ENCODE results near the gene MPPED1.

The MPPED1 gene

GRCh38 chr22:43429426-43429825 is 17.6 kb downstream of the MPPED1 start:
- no peak for DNase-seq (ENCODE audit: low read depth in 2 of 2)

DNA sequence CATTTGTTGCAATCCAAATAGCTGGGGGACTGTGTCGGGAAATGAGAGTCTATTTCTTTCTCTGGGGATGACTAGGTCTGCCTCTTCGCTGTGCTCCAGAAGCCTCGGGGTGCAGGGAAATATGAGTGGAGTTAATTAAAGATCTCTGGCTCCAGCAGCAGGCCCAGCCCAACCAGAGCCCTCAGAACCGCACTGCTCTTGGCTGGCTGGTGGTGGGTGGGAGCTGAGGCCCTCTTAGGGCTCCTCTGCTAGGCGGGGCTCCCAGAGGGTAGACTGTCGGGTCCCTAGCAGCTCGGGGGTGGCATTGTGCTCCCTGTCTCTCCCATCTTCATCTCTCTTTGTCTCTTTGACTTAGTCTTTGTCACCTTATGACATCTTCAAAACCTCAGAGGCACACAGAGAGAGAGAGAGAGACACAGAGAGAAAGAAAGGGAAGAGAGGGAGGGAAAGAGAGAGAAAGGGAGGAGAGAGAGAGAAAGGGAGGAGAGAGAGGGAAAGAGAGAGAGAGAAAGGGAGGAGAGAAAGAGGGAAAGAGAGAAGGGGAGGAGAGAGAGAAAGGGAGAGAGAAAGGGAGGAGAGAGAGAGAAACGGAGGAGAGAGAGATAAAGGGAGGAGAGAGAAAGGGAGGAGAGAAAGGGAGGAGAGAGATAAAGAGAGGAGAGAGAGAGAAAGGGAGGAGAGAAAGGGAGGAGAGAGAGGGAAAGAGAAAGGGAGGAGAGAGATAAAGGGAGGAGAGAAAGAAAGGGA is 20.2 kb downstream of the MPPED1 start:
- DNase-seq (ENCODE audit: low read depth in 2 of 2), result no peak

GRCh38 chr22:43432883-43433415 is 21.1 kb downstream of the MPPED1 start:
- no peak for DNase-seq (ENCODE audit: low read depth in 2 of 2)

GRCh38 chr22:43433451-43434274 is 21.8 kb downstream of the MPPED1 start:
- DNase-seq (ENCODE audit: low read depth in 2 of 2), result no peak

- no peak for DNase-seq (ENCODE audit: low read depth in 2 of 2)
Measured at GRCh38 chr22:43434275-43434927, 22.6 kb downstream of the MPPED1 start.

GRCh38 chr22:43434928-43435311 is 23.1 kb downstream of the MPPED1 start:
- DNase-seq (ENCODE audit: low read depth in 2 of 2), result no peak

GRCh38 chr22:43435851-43436811 is 24.3 kb downstream of the MPPED1 start:
- DNase-seq (ENCODE audit: low read depth in 2 of 2), result no peak

- no peak for DNase-seq (ENCODE audit: low read depth in 2 of 2)
Measured at GRCh38 chr22:43436868-43437267, 25.1 kb downstream of the MPPED1 start.

DNA sequence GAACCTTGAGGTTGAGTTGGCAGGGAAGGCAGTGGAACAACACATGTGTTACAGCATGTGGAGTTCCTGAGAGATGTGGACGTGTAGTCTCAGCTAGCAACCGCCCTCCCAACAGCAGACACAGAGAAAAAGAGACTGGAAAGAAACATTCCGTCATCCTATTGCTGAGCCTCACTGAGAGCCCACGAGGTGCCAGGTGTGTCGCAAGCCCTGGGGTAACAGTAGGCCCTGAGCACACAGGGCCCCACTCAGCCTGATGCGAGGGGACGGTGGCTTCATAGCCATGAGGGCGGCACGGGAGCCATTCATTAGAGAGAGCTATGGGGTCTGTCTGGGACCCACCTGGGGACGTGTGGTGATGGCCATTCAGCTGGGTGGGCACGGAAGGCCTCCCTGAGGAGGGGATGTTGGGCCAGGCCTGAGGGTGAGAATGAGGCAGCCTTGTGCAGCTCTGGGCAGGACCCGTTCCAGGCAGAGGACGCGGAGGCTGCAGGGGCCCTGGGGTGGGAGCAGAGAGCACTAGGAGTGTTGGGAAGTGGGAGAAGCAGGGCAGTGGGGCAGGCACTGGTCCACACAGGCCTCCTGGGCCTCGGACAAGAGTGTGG is 26.2 kb downstream of the MPPED1 start:
- DNase-seq (ENCODE audit: low read depth in 2 of 2), result no peak

- no peak for DNase-seq (ENCODE audit: low read depth in 2 of 2)
Measured at GRCh38 chr22:43438666-43439347, 27.0 kb downstream of the MPPED1 start.

- DNase-seq (ENCODE audit: low read depth in 2 of 2), result no peak
Measured at GRCh38 chr22:43439368-43440103, 27.7 kb downstream of the MPPED1 start.

DNA sequence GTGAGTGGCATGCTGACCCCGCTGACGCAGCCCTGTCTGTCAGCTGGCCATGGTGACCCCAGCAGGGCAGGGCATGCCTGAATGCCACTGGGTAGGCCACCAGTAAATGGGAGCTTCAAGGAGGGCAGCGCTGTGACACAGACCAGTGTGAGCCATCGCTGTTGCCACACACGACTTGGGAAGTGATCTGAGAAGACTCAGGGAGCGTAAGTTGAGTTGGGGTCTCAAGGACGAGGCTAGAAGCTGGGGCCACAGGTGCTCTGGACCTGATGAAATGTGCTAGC is 28.2 kb downstream of the MPPED1 start:
- DNase-seq (ENCODE audit: low read depth in 2 of 2), result no peak

GRCh38 chr22:43440556-43440955 is 28.7 kb downstream of the MPPED1 start:
- DNase-seq (ENCODE audit: low read depth in 2 of 2), result no peak

GRCh38 chr22:43441216-43441615 is 29.4 kb downstream of the MPPED1 start:
- DNase-seq (ENCODE audit: low read depth in 2 of 2), result no peak

DNA sequence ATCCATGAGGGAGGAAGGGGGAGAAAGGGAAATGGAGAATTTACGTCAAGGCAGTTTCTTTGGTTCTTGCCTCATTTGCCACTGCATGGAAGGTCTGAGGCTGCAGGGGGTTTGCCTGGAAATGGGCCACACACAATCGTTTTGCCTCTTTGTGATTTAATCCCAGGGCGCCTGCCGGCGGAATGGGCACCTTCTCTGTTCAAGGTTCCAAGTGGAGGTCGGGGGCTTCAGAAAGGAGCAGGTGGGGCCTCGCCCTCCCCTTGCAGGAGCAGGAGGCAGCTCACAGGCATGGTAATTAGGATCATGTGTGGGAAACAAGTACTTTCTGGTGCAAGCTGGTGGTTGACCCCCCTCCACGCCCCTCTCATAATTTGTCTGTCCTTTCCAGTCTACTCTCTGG is 29.9 kb downstream of the MPPED1 start:
- no peak for DNase-seq (ENCODE audit: low read depth in 2 of 2)

GRCh38 chr22:43442386-43443151 is 30.8 kb downstream of the MPPED1 start:
- no peak for DNase-seq (ENCODE audit: low read depth in 2 of 2)

DNA sequence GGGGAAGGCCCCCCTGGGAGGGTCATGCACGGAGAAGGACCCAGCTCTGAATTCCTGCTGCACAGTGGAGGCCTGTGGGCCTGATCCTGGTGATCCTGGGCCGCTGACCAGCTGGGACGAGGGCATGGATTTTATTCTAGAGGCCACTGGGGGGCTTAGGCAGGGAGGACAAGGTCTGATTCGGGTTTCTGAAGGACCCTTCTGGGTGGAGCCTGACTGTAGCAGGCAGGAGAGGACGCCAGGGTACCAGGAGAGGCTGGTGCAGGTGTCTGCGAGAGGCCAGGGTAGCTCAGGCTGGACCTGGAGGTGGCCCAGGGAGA is 31.3 kb downstream of the MPPED1 start:
- no peak for DNase-seq (ENCODE audit: low read depth in 2 of 2)

DNA sequence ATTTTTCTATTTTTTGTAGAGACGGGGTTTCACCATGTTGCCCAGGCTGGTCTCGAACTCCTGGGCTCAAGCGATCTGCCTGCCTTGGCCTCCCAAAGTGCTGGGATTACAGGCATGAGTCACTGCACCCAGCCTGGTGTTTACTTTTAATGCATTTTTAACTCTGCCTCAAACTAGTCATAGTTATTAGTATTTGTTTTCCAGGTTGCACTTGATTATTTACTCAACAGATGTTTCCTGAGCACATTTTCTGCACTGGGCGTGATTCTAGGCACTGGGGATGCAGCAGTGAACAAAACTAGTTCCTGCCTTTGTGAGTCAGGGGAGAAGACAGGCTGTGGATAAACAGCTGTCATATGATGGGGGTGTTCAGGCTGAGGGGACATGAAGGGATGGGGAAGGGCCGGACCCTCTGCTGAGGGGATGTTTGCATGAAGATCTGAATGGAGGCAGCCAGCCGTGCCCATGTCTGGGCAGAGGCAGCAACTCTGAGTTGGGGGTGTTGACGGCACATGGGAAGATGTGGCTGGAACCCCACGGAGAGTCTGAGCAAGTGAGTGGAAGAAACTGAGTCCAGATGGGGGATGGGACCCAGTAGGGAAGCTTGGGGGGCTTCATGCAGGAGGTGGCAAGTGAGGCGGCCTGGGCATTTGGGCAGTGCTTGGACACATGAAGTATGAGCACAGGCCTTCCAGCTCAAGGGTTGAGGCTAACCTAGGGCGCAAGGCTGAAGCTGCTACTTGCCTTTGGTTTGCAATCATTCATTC is 34.4 kb downstream of the MPPED1 start:
- DNase-seq (ENCODE audit: low read depth in 2 of 2), result no peak

Measured in stimulated activated CD8-positive, alpha-beta memory T cell treated with anti-CD3 and anti-CD28 coated beads, Interleukin-15, amount 100 ng/mL, for 48 hours (primary cell).